Activated effector memory CD4-positive, alpha-beta T cell treated with anti-CD3 and anti-CD28 coated beads, Interleukin-2, amount 50 U/mL, for 16 hours (primary cell): ENCODE data around the gene TGFB1I1.
A peak's percentile ranks its signal among the peaks of the same experiment; 100 is the strongest.
"Not testable (repeated sequence)": the region's sequence is repeated elsewhere in the genome, so short reads cannot be mapped to it uniquely, and the experiment has no call there.

Source experiments
- DNase-seq: peaks from one replicate; pipeline ENCODE4 v3.0.0-alpha.2; 2020

Gene TGFB1I1

GRCh38 chr16:31471875-31472708, at the start of gene TGFB1I1:
Gene TGFB1I1 (plus strand): TSS chr16:31472152. CDS start chr16:31472189, 37 bp downstream.
- no peak for DNase-seq

DNA sequence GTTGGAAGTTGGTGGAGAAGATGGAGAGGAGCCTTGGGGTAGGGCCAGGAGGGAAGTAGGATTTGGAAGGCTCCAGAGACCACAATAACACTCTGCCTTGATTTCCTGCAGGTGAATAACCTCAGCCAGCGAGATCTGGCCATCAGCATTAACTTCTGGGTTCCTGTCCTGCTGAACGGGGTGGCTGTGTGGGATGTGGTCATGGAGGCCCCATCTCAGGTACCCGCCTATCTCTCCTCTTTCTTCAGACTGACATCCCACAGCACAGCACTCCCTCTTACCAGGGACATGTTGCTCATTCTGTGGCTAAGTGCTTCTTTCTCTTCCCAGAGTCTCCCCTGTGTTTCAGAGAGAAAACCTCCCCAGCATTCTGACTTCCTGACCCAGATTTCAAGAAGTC, 48.7 kb upstream of the TGFB1I1 start:
- DNase-seq: no peak

GRCh38 chr16:31423801-31424200, 48.2 kb upstream of the TGFB1I1 start:
- no peak for DNase-seq

DNA sequence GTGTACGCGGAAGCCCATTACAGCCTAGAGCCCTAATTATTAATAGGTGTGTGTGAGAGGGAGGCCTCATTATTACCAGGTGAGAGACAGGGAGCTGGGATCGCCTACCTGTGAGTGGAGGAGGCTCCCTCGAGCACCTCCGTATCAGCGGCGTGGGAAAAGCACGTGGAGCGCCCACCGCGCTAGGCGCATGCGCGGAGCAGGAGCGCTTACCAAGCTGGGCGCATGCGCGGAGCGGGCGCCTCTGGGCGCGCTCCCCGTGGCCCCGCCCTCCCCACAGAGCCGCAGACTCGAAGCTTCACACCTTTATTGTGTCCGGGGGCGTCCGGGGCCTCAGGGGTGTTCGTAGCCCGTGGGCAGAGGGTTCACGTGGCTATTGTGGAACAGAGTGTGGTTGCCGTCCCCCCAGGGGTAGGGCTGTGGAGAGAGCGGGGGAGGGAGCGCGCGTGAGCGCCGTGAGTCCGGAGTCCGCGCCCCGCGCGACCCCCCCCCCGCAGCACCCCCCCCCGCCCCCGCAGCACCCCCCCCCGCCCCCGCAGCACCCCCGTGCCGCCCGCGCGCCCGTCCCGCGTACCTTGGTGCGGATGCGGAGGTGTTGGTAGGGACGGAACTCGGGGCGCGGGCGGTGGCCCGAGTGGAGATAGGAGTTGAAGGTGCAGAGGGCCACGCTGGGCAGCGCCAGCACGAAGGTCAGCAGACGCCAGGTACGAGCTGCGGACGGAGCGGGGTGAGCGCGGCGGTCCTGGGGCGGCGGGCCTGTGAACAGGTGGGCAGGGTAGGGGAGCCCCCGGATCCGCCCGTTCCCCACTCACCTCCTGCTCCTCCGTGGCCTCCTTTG, 44.3 kb upstream of the TGFB1I1 start:
- peak; percentile 88 for DNase-seq

GRCh38 chr16:31428279-31428597, 43.7 kb upstream of the TGFB1I1 start, which contains the start of gene COX6A2:
Gene COX6A2 (minus strand): TSS chr16:31428360. CDS start chr16:31428325, 35 bp downstream.
- no peak for DNase-seq

GRCh38 chr16:31428638-31429247, 43.2 kb upstream of the TGFB1I1 start:
- DNase-seq: no peak

- no peak for DNase-seq
Measured at GRCh38 chr16:31429314-31429713, 42.6 kb upstream of the TGFB1I1 start.

GRCh38 chr16:31429796-31430195, 42.2 kb upstream of the TGFB1I1 start:
- DNase-seq: no peak

DNA sequence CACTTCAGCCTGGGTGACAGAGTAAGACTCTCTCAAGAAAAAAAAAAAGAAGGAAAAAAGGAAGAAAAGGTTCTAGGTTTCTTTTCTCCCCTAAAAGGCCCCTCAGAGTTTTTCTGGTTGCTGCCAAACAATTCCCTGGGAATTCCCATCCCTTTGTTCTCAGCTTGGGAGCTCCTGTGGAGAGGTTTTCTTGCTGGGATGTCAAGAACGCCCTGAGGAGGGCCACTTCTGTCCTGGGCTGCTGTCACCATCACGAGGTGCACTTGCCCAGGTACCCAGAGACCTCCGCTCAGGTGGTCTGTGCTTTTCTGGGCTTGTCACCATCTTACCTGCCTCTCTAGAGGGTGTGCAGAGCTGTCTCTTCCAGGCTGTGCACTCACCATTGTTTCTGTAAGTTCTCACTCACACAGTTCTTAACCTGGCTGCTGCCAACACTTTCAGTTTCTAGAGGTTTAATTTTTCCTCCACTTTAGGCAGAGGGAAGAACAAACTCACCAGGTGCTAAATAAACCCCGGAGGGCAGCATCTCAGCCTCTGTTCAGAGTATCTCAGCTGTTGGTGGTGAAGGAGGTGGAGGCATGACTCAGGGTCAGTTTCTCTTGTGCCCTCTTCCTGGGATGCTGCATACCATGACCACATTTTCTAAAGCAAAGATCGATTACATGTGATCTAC, 41.4 kb upstream of the TGFB1I1 start:
- no peak for DNase-seq

DNA sequence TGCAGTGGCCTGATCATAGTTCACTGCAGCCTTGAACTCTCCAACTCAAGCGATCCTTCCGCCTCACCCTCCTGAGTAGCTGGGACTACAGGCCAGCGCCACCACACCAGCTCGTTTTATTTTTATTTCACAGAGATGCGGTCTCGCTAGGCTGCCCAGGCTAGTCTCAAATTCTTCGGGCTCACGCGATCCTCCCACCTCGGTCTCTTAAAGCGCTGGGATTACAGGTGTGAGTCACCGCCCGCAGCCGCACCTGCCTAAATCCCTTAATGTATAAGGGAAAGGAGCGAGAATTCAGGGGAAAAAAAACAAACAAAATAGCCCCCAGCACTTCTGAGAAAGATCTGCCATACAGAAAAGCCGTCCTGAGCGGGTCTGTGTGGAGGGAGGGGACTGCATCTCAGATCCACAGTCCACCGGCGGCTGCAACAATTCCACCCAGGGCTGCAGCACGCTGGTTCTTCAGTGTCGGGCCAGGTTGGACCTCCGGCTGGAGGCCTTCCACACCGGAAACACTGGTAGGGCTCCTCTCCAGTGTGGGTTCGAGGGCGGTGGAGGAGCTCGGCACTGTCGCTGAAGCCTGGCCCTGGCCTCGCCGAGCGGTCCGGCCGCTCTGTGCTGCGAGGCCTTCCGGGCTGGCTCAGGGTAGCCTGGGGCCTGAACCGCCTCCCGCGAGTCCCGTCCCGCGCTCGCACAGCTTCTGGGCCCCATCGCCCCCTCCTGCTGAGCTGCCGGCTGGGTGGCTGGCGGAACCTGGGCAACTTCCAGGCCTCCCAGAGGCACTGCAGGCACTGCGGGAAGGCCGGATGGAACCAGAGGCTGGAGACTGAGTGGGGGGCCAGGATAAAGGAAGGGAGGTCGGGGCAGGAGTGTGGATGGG, 36.4 kb upstream of the TGFB1I1 start:
- peak; percentile 48 for DNase-seq

GRCh38 chr16:31436221-31437045, 35.5 kb upstream of the TGFB1I1 start:
- DNase-seq: peak; percentile 60

- DNase-seq: peak; percentile 12
Measured at GRCh38 chr16:31438414-31438813, 33.5 kb upstream of the TGFB1I1 start.

GRCh38 chr16:31439023-31439422, 32.9 kb upstream of the TGFB1I1 start:
- DNase-seq: not testable (repeated sequence)

DNA sequence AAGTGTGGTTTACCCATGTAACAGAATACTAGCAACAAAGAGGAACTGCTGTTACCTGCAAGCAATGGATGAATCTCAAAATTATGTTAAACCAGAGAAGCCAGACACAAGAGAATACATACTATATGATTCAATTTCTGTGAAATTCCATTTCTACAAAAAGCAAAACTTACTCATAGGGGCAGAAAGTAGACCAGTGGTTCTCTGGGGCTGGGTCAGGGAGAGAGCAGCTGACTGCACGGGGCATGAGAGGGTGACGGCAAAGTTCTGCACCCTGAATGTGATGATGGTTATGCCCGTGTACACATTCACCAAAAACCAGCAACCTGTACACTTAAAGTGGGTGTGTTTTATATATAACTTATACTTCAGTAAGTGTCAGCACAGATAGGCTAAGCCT, 32.4 kb upstream of the TGFB1I1 start:
- peak; percentile 17 for DNase-seq

GRCh38 chr16:31440516-31441184, 31.3 kb upstream of the TGFB1I1 start:
- peak; percentile 39 for DNase-seq

DNA sequence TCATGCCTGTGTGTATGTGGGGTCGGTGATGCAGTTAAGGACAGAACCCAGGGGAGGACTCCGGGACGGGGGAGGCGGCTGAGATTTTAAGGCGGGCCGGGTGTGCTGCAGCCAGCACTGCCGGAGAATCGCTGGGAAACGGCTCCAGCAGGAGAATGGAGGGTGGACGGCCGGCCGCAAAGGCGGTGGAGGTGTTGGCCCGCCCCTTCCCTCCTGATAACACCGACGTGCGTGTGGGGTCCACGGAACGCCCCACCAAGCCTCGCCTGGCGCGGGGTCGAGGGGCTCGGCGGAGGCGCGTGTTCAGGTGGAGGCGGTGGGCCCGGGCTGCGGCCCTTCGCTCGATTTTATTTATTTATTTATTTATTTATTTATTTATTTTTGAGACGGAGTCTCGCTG, 30.0 kb upstream of the TGFB1I1 start:
- peak; percentile 52 for DNase-seq

- peak; percentile 14 for DNase-seq
Measured at GRCh38 chr16:31445931-31446330, 26.0 kb upstream of the TGFB1I1 start.

DNA sequence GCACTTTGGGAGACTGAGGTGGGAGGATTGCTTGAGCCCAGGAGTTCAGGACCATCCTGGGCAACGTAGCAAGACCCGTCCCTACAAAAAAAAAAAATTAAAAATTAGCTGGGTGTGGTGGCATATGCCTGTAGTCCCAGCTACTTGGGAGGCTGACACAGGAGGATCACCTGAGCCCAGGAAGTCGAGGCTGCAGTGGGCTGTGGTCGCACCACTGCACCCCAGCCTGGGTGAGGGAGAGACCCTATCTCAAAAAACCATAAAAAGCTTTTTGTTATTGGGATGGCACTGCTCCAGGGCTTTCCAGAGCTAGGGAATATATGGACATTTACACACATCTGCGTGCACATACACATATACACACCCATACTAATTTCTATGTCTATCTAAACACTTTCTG, 20.8 kb upstream of the TGFB1I1 start:
- peak; percentile 21 for DNase-seq

DNA sequence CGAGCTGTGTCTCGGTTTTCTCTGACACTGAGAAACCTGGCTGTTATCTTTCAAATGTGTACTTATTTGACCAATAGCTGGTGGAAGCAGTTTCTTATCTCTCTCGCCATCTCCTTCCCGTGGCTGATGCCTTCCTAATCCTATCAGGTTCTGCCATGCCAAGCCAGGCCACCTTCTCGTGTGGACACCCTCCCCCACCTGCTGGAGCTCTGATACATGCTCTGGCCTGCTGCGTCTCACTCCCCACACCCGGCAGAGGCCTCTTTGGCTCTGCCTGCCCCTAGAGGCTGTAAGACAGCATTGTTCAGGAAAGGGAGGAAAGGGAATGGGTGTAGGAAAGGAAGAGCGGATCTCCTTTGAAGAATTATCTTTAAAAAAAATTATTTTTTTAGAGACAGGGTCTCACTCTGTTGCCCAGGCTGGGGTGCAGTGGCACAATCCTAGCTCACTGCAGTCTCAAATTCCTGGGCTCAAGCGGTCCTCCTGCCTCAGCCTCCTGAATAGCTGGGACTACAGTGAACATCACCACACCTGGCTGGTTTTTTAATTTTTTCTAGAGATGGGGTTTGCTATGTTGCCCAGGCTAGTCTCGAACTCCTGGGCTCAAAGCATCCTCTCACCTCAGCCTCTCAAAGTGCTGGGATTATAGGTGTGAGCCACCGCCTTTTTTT, 20.1 kb upstream of the TGFB1I1 start:
- peak; percentile 60 for DNase-seq

- DNase-seq: no peak
Measured at GRCh38 chr16:31452631-31453106, 19.3 kb upstream of the TGFB1I1 start.
